ENCODE measurements around the gene CYP3A4. TPM values are rescaled to one million over a fixed set of nuclear protein-coding genes. Genes with fewer than 3 reads are reported as not detected.

Gene CYP3A4
- total and polyA plus RNA-seq, 12 donors: 0.14 to 34.6 (median 1.00) TPM

- H3K4me3 ChIP-seq: no peak within 1 kb of the TSS
- intact Hi-C loops (cut with DNase I): no loop called here
- 73 to 79% (median 74%) methylated on average over 5 of the region's 5 CpGs for WGBS, 4 donors
These were observed 49.0 kb downstream of the CYP3A4 start, which contains the start of gene CYP3A7 for GRCh38 chr7:99734987-99735386. Gene CYP3A7, minus strand, starts transcription at chr7:99735196. Its CDS starts 103 bp downstream, at chr7:99735093.

GRCh38 chr7:99733448-99733847 lies 50.5 kb downstream of the CYP3A4 start:
- no peaks in the 10 kb centered on the region for H3K27me3 ChIP-seq
- no peaks in the 10 kb centered on the region for H3K4me1 ChIP-seq (replicated peaks in 1 of 2)
- WGBS, 4 donors: 92 to 96% (median 92%) methylated on average over 2 of the region's 2 CpGs; no CpG with 5 or more reads in 1 of the 4 donors
- DNase-seq: no peak
- TF ChIP-seq CTCF (IDR thresholded peaks at IDR 0.05) (no peak), POLR2A (IDR thresholded peaks at IDR 0.05) (no peak)
- no peaks in the 10 kb centered on the region for H3K36me3 ChIP-seq (replicated peaks in 1 of 2)
- H3K9me3 ChIP-seq (replicated peaks in 1 of 3): no peaks in the 10 kb centered on the region
- intact Hi-C loops (cut with DNase I): no loop called here
- H3K4me3 ChIP-seq: no peak overlapping the region
- H3K27ac ChIP-seq: no peak overlapping the region

More at GRCh38 chr7:99734987-99735386, 49.0 kb downstream of the CYP3A4 start, which contains the start of gene CYP3A7:
- TF ChIP-seq CTCF (IDR thresholded peaks at IDR 0.05): no peak
- TF ChIP-seq POLR2A (IDR thresholded peaks at IDR 0.05): no peak
- DNase-seq: peak in 2 of 7 donors; percentile 6 to 17
- Histone ChIP-seq H3K9me3 (replicated peaks in 1 of 3) (no peaks in the 10 kb centered on the region), H3K27ac (no peak within 1 kb of the TSS), H3K4me1 (replicated peaks in 1 of 2) (no peaks in the 10 kb centered on the region), H3K36me3 (replicated peaks in 1 of 2) (no peaks in the 10 kb centered on the region), H3K27me3 (no peaks in the 10 kb centered on the region)

DNA sequence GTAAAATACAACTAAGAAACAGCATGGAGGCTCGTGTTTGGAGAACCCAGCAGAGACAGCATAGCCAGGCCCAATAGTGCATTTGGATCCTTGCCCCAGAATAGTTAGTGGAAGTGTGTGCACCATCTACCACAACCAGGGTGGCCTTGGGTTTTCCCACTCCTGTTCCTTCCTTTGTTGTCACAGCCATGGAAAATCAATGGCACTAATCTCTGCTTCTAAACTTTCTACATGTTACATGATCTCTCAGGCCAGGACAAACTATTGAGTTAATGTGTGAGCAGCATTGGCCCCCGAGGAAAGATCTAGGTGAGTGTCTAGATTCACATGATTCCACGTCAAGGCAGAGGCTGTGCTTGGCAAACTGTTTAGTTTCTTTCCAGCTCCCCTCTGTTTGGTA lies 51.0 kb downstream of the CYP3A4 start:
- TF ChIP-seq POLR2A (IDR thresholded peaks at IDR 0.05): no peak
- TF ChIP-seq CTCF (IDR thresholded peaks at IDR 0.05): no peak
- 84 to 89% (median 86%) methylated on average over 3 of the region's 3 CpGs for WGBS, 4 donors
- no peaks in the 10 kb centered on the region for H3K4me1 ChIP-seq (replicated peaks in 1 of 2)
- no peak overlapping the region for H3K27ac ChIP-seq
- no peak for DNase-seq
- no peaks in the 10 kb centered on the region for H3K36me3 ChIP-seq (replicated peaks in 1 of 2)
- no peaks in the 10 kb centered on the region for H3K27me3 ChIP-seq
- no peak overlapping the region for H3K4me3 ChIP-seq
- intact Hi-C loops (cut with DNase I): no loop called here
- no peaks in the 10 kb centered on the region for H3K9me3 ChIP-seq (replicated peaks in 1 of 3)

DNA sequence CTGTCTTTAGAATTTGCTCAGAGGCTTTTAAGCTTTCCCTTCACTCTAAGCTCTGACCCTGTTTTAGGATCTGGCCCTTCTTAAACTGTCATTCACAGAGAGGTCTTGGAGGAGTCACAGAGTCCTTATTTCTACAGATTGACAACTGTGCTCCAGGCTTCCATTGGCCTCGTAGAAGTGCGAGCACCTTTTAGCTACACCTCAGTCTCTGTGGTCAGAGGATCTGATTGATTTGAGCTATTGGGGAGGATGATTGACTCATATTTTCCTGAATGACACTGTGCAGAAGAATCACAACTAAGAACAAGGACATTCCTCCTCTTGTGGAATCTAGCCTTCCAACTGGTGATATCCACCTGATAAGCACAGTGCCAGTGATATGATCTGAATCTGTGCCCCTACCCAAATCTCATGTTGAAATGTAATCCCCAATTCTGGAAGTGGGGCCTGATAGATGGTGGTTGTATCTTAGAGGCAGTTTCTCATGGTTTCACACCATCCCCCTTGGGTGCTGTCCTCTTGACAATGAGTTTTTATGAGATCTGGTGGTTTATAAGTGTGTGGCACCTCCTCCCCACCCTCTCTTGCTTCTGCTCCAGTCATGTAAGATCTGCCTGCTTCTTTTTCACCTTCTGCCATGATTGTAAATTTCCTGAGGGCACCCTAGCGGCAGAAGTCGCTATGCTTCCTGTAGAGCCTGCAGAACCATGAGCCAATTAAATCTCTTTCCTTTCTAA lies 52.2 kb downstream of the CYP3A4 start:
- intact Hi-C loops (cut with DNase I): no loop called here
- Histone ChIP-seq H3K4me3 (no peak overlapping the region), H3K4me1 (replicated peaks in 1 of 2) (no peaks in the 10 kb centered on the region), H3K27me3 (no peaks in the 10 kb centered on the region), H3K36me3 (replicated peaks in 1 of 2) (no peaks in the 10 kb centered on the region), H3K9me3 (replicated peaks in 1 of 3) (no peaks in the 10 kb centered on the region), H3K27ac (no peak overlapping the region)
- WGBS, 4 donors: 91 to 98% (median 93%) methylated on average over 4 of the region's 4 CpGs
- no peak for DNase-seq
- TF ChIP-seq POLR2A (IDR thresholded peaks at IDR 0.05) (no peak), CTCF (IDR thresholded peaks at IDR 0.05) (no peak)

Data from adrenal gland (tissue), 12 donors.